Neural progenitor cell (in vitro differentiated cells): ENCODE results near the gene SPOP. TPM values are rescaled to one million over a fixed set of nuclear protein-coding genes. Genes with fewer than 3 reads are reported as not detected.

Experiments
- DNase-seq: peaks from one replicate; pipeline ENCODE4 v3.0.0-alpha.2; 2016; ENCODE audit warnings: low spot score
- H2AFZ ChIP-seq: fragments of 200-600 bp; sonication (generic); replicated peaks from 2 replicates; pipeline ENCODE4 v1.6.1; 2016; ENCODE audit warnings: antibody characterized with exemption
- H3F3A ChIP-seq: fragments of 200-600 bp; sonication (generic); 2 replicates; pipeline ENCODE4 v1.6.1; 2016; ENCODE audit warnings: antibody characterized with exemption, low read depth
- H3K27ac ChIP-seq: fragments of 200-600 bp; sonication (generic); 2 replicates; pipeline ENCODE4 v1.5.1; 2016; ENCODE audit warnings: mild to moderate bottlenecking
- H3K27me3 ChIP-seq: fragments of 200-600 bp; sonication (generic); 2 replicates; pipeline ENCODE4 v1.6.1; 2016; ENCODE audit warnings: mild to moderate bottlenecking, moderate library complexity
- H3K36me3 ChIP-seq: fragments of 200-600 bp; sonication (generic); 2 replicates; pipeline ENCODE4 v1.5.1; 2016
- H3K4me1 ChIP-seq: fragments of 200-600 bp; sonication (generic); 2 replicates; pipeline ENCODE4 v1.6.1; 2016; ENCODE audit warnings: mixed run types
- H3K4me2 ChIP-seq: fragments of 200-600 bp; sonication (generic); 2 replicates; pipeline ENCODE4 v1.6.1; 2016
- H3K4me3 ChIP-seq: fragments of 200-600 bp; sonication (generic); 2 replicates; pipeline ENCODE4 v1.5.1; 2016
- H3K79me2 ChIP-seq: fragments of 200-600 bp; sonication (generic); 2 replicates; pipeline ENCODE4 v1.6.1; 2016; ENCODE audit warnings: low read depth
- H3K9ac ChIP-seq: fragments of 200-600 bp; sonication (generic); 2 replicates; pipeline ENCODE4 v1.6.1; 2016
- H3K9me3 ChIP-seq: fragments of 200-600 bp; sonication (generic); 2 replicates; pipeline ENCODE4 v1.5.1; 2016; ENCODE audit warnings: low read depth
- H4K20me1 ChIP-seq: fragments of 200-600 bp; sonication (generic); 2 replicates; pipeline ENCODE4 v1.6.1; 2016; ENCODE audit warnings: low read depth
- H3K27ac Mint-ChIP-seq: 3 replicates; pipeline ENCODE4 v1.8.0; 2021; ENCODE audit warnings: mixed read lengths
- H3K27me3 Mint-ChIP-seq: 2 replicates; pipeline ENCODE4 v1.8.0; 2022; ENCODE audit warnings: low read depth, mild to moderate bottlenecking, inconsistent platforms, moderate library complexity, mixed read lengths; ENCODE audit not compliant: insufficient read depth
- H3K36me3 Mint-ChIP-seq: 3 replicates; pipeline ENCODE4 v1.8.0; 2021; ENCODE audit warnings: mixed read lengths
- H3K4me1 Mint-ChIP-seq: 3 replicates; pipeline ENCODE4 v1.8.0; 2021; ENCODE audit warnings: mixed read lengths
- H3K4me3 Mint-ChIP-seq: 3 replicates; pipeline ENCODE4 v1.8.0; 2021; ENCODE audit warnings: mild to moderate bottlenecking, moderate library complexity, mixed read lengths
- H3K9me3 Mint-ChIP-seq: 3 replicates; pipeline ENCODE4 v1.8.0; 2020; ENCODE audit warnings: mixed read lengths
- CTCF ChIP-seq: fragments of 200-600 bp; sonication (generic); IDR thresholded peaks from 2 replicates; pipeline ENCODE4 v1.5.1; 2017; ENCODE audit warnings: antibody characterized with exemption, mild to moderate bottlenecking
- EZH2 ChIP-seq: fragments of 200-600 bp; sonication (generic); IDR thresholded peaks from 2 replicates; pipeline ENCODE4 v1.6.1; 2017; ENCODE audit warnings: antibody characterized with exemption, mild to moderate bottlenecking, moderate library complexity
- EZH2phosphoT487 ChIP-seq: fragments of 200-600 bp; sonication (generic); IDR thresholded peaks from 2 replicates; pipeline ENCODE4 v1.6.1; 2017; ENCODE audit warnings: antibody characterized with exemption
- total RNA-seq: library from RNA; depleted of rRNA; stranded (reverse); fragments of >200 nt; gene quantifications from 2 replicates; pipeline ENCODE4 v1.2.3, GENCODE V29; 2015; ENCODE audit warnings: low replicate concordance

SPOP gene
- total RNA-seq, 1 donor from 2014 or later, result 40.3 TPM

DNA sequence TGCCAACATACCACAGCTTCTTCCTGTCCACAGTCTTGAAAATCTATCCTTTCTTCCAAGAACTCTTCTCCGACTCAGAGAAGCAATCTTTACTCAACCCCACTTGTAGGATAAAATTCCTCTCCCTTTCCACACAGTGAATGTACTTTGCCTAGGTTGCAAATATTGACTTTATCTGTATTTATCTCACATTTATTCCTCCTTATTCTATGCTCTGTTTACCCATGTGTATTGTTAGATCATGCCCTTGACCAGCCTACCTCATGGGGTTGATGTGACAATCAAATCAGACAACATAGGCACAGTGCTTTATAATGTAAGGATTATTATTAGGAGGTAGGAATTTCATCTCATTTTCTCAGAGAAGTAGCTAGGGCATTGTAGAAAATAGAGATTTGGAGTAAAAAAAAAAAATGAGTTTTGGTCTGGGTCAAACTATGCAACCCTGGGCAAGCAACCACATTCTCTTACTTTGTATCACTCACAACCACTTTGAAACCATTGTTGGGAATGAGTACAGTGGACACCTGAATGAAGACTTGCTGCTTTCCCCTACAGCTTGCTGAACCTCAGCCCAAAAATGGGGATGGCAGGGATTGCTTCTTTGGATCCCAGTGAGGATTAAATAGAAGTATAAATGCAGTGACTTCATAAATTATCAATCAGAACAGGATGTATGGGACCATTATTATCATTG is 38.9 kb upstream of the SPOP start:
- Histone ChIP-seq H3K4me3 (no peak overlapping the region), H3K27ac (no peak overlapping the region), H4K20me1 (no peaks in the 10 kb centered on the region), H3K4me1 (no peaks in the 10 kb centered on the region), H3K4me2 (no peak overlapping the region), H3F3A (no peaks in the 10 kb centered on the region), H3K9me3 (no peaks in the 10 kb centered on the region), H3K36me3 (no peaks in the 10 kb centered on the region), H3K9ac (no peak overlapping the region), H3K27me3 (no peaks in the 10 kb centered on the region), H2AFZ (no peak overlapping the region), H3K79me2 (no peaks in the 10 kb centered on the region)
- H3K27me3 Mint-ChIP-seq, result no peaks in the 10 kb centered on the region
- H3K4me1 Mint-ChIP-seq, result no peaks in the 10 kb centered on the region
- no peaks in the 10 kb centered on the region for H3K9me3 Mint-ChIP-seq
- no peak for DNase-seq
- peaks cover 6% of the 10 kb centered on the region for H3K36me3 Mint-ChIP-seq
- TF ChIP-seq EZH2phosphoT487 (no peak), CTCF (no peak)
- no peak overlapping the region for H3K4me3 Mint-ChIP-seq
- no peak overlapping the region for H3K27ac Mint-ChIP-seq

GRCh38 chr17:49715717-49716279 is 37.9 kb upstream of the SPOP start:
- no peak for TF ChIP-seq CTCF
- no peak for TF ChIP-seq EZH2
- no peak for TF ChIP-seq EZH2phosphoT487
- H3K27ac Mint-ChIP-seq, result no peak overlapping the region
- no peaks in the 10 kb centered on the region for H3K4me1 Mint-ChIP-seq

GRCh38 chr17:49715216-49715615 is 37.3 kb upstream of the SPOP start:
- no peaks in the 10 kb centered on the region for H3K4me1 Mint-ChIP-seq
- Histone ChIP-seq H3K27ac (no peak overlapping the region), H3K27me3 (no peaks in the 10 kb centered on the region), H3K9ac (no peak overlapping the region), H3K4me1 (no peaks in the 10 kb centered on the region), H3K4me3 (no peak overlapping the region), H3F3A (no peaks in the 10 kb centered on the region), H3K79me2 (no peaks in the 10 kb centered on the region), H4K20me1 (no peaks in the 10 kb centered on the region), H3K9me3 (no peaks in the 10 kb centered on the region), H3K36me3 (no peaks in the 10 kb centered on the region), H2AFZ (no peak overlapping the region), H3K4me2 (no peak overlapping the region)
- no peaks in the 10 kb centered on the region for H3K9me3 Mint-ChIP-seq
- H3K27me3 Mint-ChIP-seq, result no peaks in the 10 kb centered on the region
- no peak for DNase-seq
- no peak overlapping the region for H3K4me3 Mint-ChIP-seq
- no peak for TF ChIP-seq EZH2phosphoT487
- TF ChIP-seq CTCF, result no peak
- no peak for TF ChIP-seq EZH2
- peaks cover 6% of the 10 kb centered on the region for H3K36me3 Mint-ChIP-seq
- H3K27ac Mint-ChIP-seq, result no peak overlapping the region

More at GRCh38 chr17:49715717-49716279, 37.9 kb upstream of the SPOP start:
- Mint-ChIP-seq H3K9me3 (no peaks in the 10 kb centered on the region), H3K36me3 (peaks cover 6% of the 10 kb centered on the region), H3K4me3 (no peak overlapping the region), H3K27me3 (no peaks in the 10 kb centered on the region)
- Histone ChIP-seq H3K27ac (no peak overlapping the region), H3K4me2 (no peak overlapping the region), H3F3A (no peaks in the 10 kb centered on the region), H3K27me3 (no peaks in the 10 kb centered on the region), H3K36me3 (no peaks in the 10 kb centered on the region), H3K4me3 (no peak overlapping the region), H3K4me1 (no peaks in the 10 kb centered on the region), H2AFZ (no peak overlapping the region), H3K79me2 (no peaks in the 10 kb centered on the region), H4K20me1 (no peaks in the 10 kb centered on the region), H3K9me3 (no peaks in the 10 kb centered on the region), H3K9ac (no peak overlapping the region)
- no peak for DNase-seq
